MM.1S (cell line): ENCODE results near the gene CARS2.

Experiments used
- DNase-seq: peaks from one replicate; pipeline ENCODE4 v3.0.0-alpha.2; 2015
- H2AFZ ChIP-seq: fragments of 300-600 bp; sonication (generic); 2 replicates; pipeline ENCODE4 v1.6.0; 2016; ENCODE audit warnings: antibody characterized with exemption, low read length
- H3F3A ChIP-seq: fragments of 300-600 bp; sonication (generic); 2 replicates; pipeline ENCODE4 v1.6.1; 2016; ENCODE audit warnings: mild to moderate bottlenecking, antibody characterized with exemption, low read length, moderate library complexity, mixed read lengths; ENCODE audit not compliant: insufficient read depth
- H3K27ac ChIP-seq: fragments of 300-600 bp; sonication (generic); 2 replicates; pipeline ENCODE4 v1.5.1; 2016; ENCODE audit warnings: mild to moderate bottlenecking, low read length
- H3K27me3 ChIP-seq: fragments of 300-600 bp; sonication (generic); replicated peaks from 2 replicates; pipeline ENCODE4 v1.6.0; 2016; ENCODE audit warnings: low read length; ENCODE audit not compliant: insufficient read depth
- H3K36me3 ChIP-seq: fragments of 300-600 bp; sonication (generic); replicated peaks from 2 replicates; pipeline ENCODE4 v1.6.1; 2016; ENCODE audit warnings: mild to moderate bottlenecking, low read length, mixed read lengths; ENCODE audit not compliant: insufficient read depth
- H3K4me1 ChIP-seq: fragments of 300-600 bp; sonication (generic); 2 replicates; pipeline ENCODE4 v1.6.1; 2016; ENCODE audit warnings: low read length, mixed read lengths
- H3K4me2 ChIP-seq: fragments of 300-600 bp; sonication (generic); 2 replicates; pipeline ENCODE4 v1.6.0; 2016; ENCODE audit warnings: low read depth, low read length
- H3K4me3 ChIP-seq: fragments of 300-600 bp; sonication (generic); 2 replicates; pipeline ENCODE4 v1.5.1; 2016; ENCODE audit warnings: low read length, mixed read lengths
- H3K79me2 ChIP-seq: fragments of 300-600 bp; sonication (generic); 2 replicates; pipeline ENCODE4 v1.6.1; 2016; ENCODE audit warnings: mixed run types, low read length, mixed read lengths
- H3K9ac ChIP-seq: fragments of 300-600 bp; sonication (generic); 2 replicates; pipeline ENCODE4 v1.6.1; 2016; ENCODE audit warnings: low read length, mixed read lengths
- H3K9me2 ChIP-seq: fragments of 300-600 bp; sonication (generic); replicated peaks from 2 replicates; pipeline ENCODE4 v1.6.1; 2016; ENCODE audit warnings: mild to moderate bottlenecking, low read length, mixed read lengths; ENCODE audit not compliant: insufficient read depth
- H3K9me3 ChIP-seq: fragments of 300-600 bp; sonication (generic); replicated peaks from 2 replicates; pipeline ENCODE4 v1.6.1; 2016; ENCODE audit warnings: mild to moderate bottlenecking, low read length, mixed read lengths; ENCODE audit not compliant: insufficient read depth
- H4K20me1 ChIP-seq: fragments of 300-600 bp; sonication (generic); 2 replicates; pipeline ENCODE4 v1.6.1; 2016; ENCODE audit warnings: mild to moderate bottlenecking, low read length, moderate library complexity, mixed read lengths; ENCODE audit not compliant: insufficient read depth
- EZH2 ChIP-seq: fragments of 300-600 bp; sonication (generic); optimal IDR thresholded peaks from 2 replicates; pipeline ENCODE3; 2017; ENCODE audit warnings: low read depth, mild to moderate bottlenecking, antibody characterized with exemption, low read length, mixed read lengths
- EZH2phosphoT487 ChIP-seq: fragments of 300-600 bp; sonication (generic); IDR thresholded peaks from 2 replicates; pipeline ENCODE4 v1.6.1; 2018; ENCODE audit warnings: antibody characterized with exemption, low read length
- TF ChIP-seq, protein P1 (sequence below): fragments of 300-600 bp; sonication (generic); IDR thresholded peaks from 2 replicates; pipeline ENCODE4 v1.5.1; 2016; ENCODE audit warnings: antibody characterized with exemption, low read length, mixed read lengths

The CARS2 gene

DNA sequence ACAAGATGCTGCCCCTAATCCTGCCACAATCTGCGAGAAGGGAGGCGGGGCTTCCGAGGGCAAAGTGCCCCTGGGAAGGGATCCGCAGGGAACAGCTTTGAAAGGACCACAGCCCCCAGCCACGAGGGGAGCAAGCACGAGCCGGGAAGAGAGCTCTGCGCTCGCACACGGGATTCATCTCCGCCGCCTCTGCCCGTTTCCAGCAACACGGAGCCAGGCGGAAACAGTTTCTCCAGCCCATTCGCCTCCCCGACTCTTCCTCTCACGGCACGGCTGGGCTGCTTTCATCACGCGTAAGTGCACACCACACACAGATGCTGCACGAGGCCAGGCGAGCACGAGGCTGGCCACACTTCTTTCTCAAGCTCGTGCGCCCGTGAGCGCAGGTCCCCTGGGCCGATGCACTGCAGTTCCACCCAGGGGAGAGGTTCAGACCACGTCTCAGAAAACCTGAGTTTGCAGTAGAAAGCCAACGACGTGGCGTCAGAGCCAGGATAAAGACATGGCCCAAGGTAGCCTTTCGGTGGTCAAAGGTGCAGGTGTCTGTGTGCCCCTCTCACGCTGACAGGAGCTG, 57.0 kb downstream of the CARS2 start:
- no peaks in the 10 kb centered on the region for H4K20me1 ChIP-seq
- no peak overlapping the region for H3K4me3 ChIP-seq
- H3K4me2 ChIP-seq, result no peak overlapping the region
- H2AFZ ChIP-seq, result no peak overlapping the region
- H3K9me2 ChIP-seq, result no peaks in the 10 kb centered on the region
- DNase-seq, result no peak
- H3K27me3 ChIP-seq, result no peaks in the 10 kb centered on the region
- no peaks in the 10 kb centered on the region for H3F3A ChIP-seq
- no peak overlapping the region for H3K9ac ChIP-seq
- no peaks in the 10 kb centered on the region for H3K4me1 ChIP-seq
- H3K79me2 ChIP-seq, result no peaks in the 10 kb centered on the region
- H3K36me3 ChIP-seq, result no peaks in the 10 kb centered on the region; the same call in 1 of the 2 replicates
- no peak overlapping the region for H3K27ac ChIP-seq
- TF ChIP-seq EZH2phosphoT487 (no peak), EZH2 (no peak)
- TF ChIP-seq, protein P1, sequence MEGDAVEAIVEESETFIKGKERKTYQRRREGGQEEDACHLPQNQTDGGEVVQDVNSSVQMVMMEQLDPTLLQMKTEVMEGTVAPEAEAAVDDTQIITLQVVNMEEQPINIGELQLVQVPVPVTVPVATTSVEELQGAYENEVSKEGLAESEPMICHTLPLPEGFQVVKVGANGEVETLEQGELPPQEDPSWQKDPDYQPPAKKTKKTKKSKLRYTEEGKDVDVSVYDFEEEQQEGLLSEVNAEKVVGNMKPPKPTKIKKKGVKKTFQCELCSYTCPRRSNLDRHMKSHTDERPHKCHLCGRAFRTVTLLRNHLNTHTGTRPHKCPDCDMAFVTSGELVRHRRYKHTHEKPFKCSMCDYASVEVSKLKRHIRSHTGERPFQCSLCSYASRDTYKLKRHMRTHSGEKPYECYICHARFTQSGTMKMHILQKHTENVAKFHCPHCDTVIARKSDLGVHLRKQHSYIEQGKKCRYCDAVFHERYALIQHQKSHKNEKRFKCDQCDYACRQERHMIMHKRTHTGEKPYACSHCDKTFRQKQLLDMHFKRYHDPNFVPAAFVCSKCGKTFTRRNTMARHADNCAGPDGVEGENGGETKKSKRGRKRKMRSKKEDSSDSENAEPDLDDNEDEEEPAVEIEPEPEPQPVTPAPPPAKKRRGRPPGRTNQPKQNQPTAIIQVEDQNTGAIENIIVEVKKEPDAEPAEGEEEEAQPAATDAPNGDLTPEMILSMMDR, result no peak
- no peaks in the 10 kb centered on the region for H3K9me3 ChIP-seq

DNA sequence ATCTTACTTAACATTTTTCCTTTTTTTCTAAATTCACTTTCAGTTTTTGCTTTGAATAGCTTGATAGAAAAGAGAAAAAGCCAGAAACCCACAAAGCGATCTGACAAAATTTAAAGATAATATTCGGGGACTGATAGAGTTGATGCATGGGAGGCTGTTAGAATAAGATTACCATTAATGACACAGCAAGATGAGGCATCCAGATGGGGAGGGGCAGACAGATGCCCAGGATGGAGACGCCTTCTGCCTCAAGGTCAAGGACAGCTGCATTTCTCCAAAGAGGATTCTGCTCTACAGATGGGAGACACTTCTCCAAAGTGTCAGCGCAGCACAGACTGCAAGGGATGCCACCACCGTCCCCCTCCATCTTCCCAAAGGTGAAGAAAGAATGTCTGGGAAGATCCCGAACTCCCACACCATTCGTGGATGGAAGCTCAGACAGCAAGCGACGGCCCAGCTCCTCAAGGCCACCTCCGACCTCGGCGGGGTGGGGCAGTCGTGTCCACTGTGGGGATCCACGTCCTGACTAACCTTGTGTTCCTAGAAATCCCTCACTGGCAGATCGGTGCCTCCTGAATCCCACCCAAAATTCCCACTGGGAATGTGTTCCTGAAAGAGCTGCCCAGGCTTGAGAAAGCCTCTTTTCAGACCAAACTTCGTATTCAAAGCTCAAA, 57.6 kb downstream of the CARS2 start:
- Histone ChIP-seq H4K20me1 (no peaks in the 10 kb centered on the region), H3K36me3 (no peaks in the 10 kb centered on the region; the same call in 1 of the 2 replicates), H3K9me3 (no peaks in the 10 kb centered on the region), H3K9ac (no peak overlapping the region), H3F3A (no peaks in the 10 kb centered on the region), H3K27me3 (no peaks in the 10 kb centered on the region), H3K4me2 (no peak overlapping the region), H3K27ac (no peak overlapping the region), H3K9me2 (no peaks in the 10 kb centered on the region), H3K4me3 (no peak overlapping the region), H3K79me2 (no peaks in the 10 kb centered on the region), H2AFZ (no peak overlapping the region), H3K4me1 (no peaks in the 10 kb centered on the region)
- TF ChIP-seq, protein P1, result no peak
- TF ChIP-seq EZH2, result no peak
- TF ChIP-seq EZH2phosphoT487, result no peak
- DNase-seq, result no peak

DNA sequence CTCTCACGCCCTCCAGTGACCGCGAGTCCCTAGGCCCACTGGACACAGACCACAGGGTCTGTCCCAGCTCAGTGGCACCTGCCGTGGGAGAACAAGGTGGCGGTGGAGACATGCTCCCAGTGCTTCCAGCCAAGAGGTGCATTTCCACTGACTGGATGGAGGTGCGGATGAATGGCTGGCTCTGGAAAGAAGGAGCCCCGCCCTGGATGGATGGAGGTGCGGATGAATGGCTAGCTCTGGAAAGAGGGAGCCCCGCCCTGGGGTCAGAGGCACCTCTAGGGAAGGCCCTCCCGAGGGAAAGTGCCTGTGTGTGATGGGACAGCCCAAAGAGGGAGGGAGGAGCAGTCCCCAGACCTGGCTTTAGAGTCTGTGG, 58.6 kb downstream of the CARS2 start:
- Histone ChIP-seq H4K20me1 (no peaks in the 10 kb centered on the region), H3F3A (no peaks in the 10 kb centered on the region), H3K4me2 (no peak overlapping the region), H3K9me3 (no peaks in the 10 kb centered on the region), H3K27ac (no peak overlapping the region), H3K36me3 (no peaks in the 10 kb centered on the region; the same call in 1 of the 2 replicates), H3K9me2 (no peaks in the 10 kb centered on the region), H3K4me1 (no peaks in the 10 kb centered on the region), H3K27me3 (no peaks in the 10 kb centered on the region), H3K4me3 (no peak overlapping the region), H3K79me2 (no peaks in the 10 kb centered on the region), H2AFZ (no peak overlapping the region), H3K9ac (no peak overlapping the region)
- DNase-seq, result no peak
- TF ChIP-seq EZH2, result no peak
- TF ChIP-seq EZH2phosphoT487, result no peak
- TF ChIP-seq, protein P1, result no peak
